NT2/D1 (cell line): Measurements from ENCODE around the gene CDYL.

Experiments used
- YY1 ChIP-seq: IDR thresholded peaks from 2 replicates; pipeline ENCODE4 v1.6.1; 2011; ENCODE audit not compliant: insufficient read length, insufficient read depth
- ZNF274 ChIP-seq: IDR thresholded peaks from 2 replicates; pipeline ENCODE4 v1.6.1; 2011; ENCODE audit warnings: mild to moderate bottlenecking, low read depth, low read length

- TF ChIP-seq ZNF274 (no peak), YY1 (no peak)
Observed at GRCh38 chr6:4942673-4943009, 166.4 kb downstream of the CDYL start.
